ENCODE results near the gene C1QTNF2. TPM values are rescaled to one million over a fixed set of nuclear protein-coding genes. Genes with fewer than 3 reads are reported as not detected.

C1QTNF2 gene
- total RNA-seq, 2 donors from 2014 or later = not detected

- WGBS, 2 experiments (ENCODE audit: insufficient coverage in 1 of 2, insufficient read length in 1 of 2) = 94 to 96% methylated on average over 2 of the region's 2 CpGs
- TF ChIP-seq CTCF (conservative IDR thresholded peaks at IDR 0.05) = no peak
- no peaks in the 10 kb centered on the region for H3K9me3 Mint-ChIP-seq
These were observed 43.4 kb downstream of the C1QTNF2 start for GRCh38 chr5:160326981-160327380.

GRCh38 chr5:160325716-160326115, 44.7 kb downstream of the C1QTNF2 start:
- no peak for TF ChIP-seq CTCF (conservative IDR thresholded peaks at IDR 0.05)

More at GRCh38 chr5:160326981-160327380, 43.4 kb downstream of the C1QTNF2 start:
- Mint-ChIP-seq H3K27me3 (ENCODE audit: insufficient read depth) (no peaks in the 10 kb centered on the region), H3K4me1 (peaks cover 9% of the 10 kb centered on the region), H3K27ac (no peak overlapping the region), H3K4me3 (no peak overlapping the region), H3K36me3 (ENCODE audit: low read depth) (no peaks in the 10 kb centered on the region)
- Histone ChIP-seq H3K9me3 (ENCODE audit: control insufficient read depth, low read length) (no peaks in the 10 kb centered on the region), H3K4me1 (ENCODE audit: control insufficient read depth, insufficient read depth, low read length) (no peaks in the 10 kb centered on the region), H3K36me3 (ENCODE audit: control insufficient read depth, insufficient read depth, low read length) (no peaks in the 10 kb centered on the region), H3K27me3 (ENCODE audit: control insufficient read depth, insufficient read depth, low read length, poor library complexity, severe bottlenecking) (no peaks in the 10 kb centered on the region), H3K9ac (ENCODE audit: extremely low read depth, low read length, poor library complexity, severe bottlenecking) (no peak overlapping the region), H3K4me3 (ENCODE audit: low read length) (no peak overlapping the region), H3K27ac (ENCODE audit: low read depth, low read length) (no peak overlapping the region)
- no peak for DNase-seq

GRCh38 chr5:160324886-160325285, 45.5 kb downstream of the C1QTNF2 start:
- H3K27me3 Mint-ChIP-seq (ENCODE audit: insufficient read depth) = no peaks in the 10 kb centered on the region
- 76% methylated on average over 2 of the region's 2 CpGs; no CpG with 5 or more reads in 1 of the 2 experiments for WGBS, 2 experiments (ENCODE audit: insufficient coverage in 1 of 2, insufficient read length in 1 of 2)
- Histone ChIP-seq H3K9me3 (ENCODE audit: control insufficient read depth, low read length) (no peaks in the 10 kb centered on the region), H3K4me1 (ENCODE audit: control insufficient read depth, insufficient read depth, low read length) (peaks cover 4% of the 10 kb centered on the region), H3K9ac (ENCODE audit: extremely low read depth, low read length, poor library complexity, severe bottlenecking) (no peak overlapping the region), H3K27ac (ENCODE audit: low read depth, low read length) (no peak overlapping the region), H3K27me3 (ENCODE audit: control insufficient read depth, insufficient read depth, low read length, poor library complexity, severe bottlenecking) (no peaks in the 10 kb centered on the region), H3K4me3 (ENCODE audit: low read length) (no peak overlapping the region), H3K36me3 (ENCODE audit: control insufficient read depth, insufficient read depth, low read length) (no peaks in the 10 kb centered on the region)
- no peak overlapping the region for H3K27ac Mint-ChIP-seq
- TF ChIP-seq CTCF (conservative IDR thresholded peaks at IDR 0.05) = no peak
- no peaks in the 10 kb centered on the region for H3K36me3 Mint-ChIP-seq (ENCODE audit: low read depth)
- H3K9me3 Mint-ChIP-seq = no peaks in the 10 kb centered on the region
- no peak overlapping the region for H3K4me3 Mint-ChIP-seq
- no peak for DNase-seq
- H3K4me1 Mint-ChIP-seq = peaks cover 20% of the 10 kb centered on the region

More at GRCh38 chr5:160325716-160326115, 44.7 kb downstream of the C1QTNF2 start:
- H3K4me3 ChIP-seq (ENCODE audit: low read length) = no peak overlapping the region
- DNase-seq = no peak
- 93 to 94% methylated on average over 2 of the region's 2 CpGs for WGBS, 2 experiments (ENCODE audit: insufficient coverage in 1 of 2, insufficient read length in 1 of 2)
- no peaks in the 10 kb centered on the region for H3K27me3 Mint-ChIP-seq (ENCODE audit: insufficient read depth)
- H3K4me3 Mint-ChIP-seq = no peak overlapping the region
- no peaks in the 10 kb centered on the region for H3K36me3 ChIP-seq (ENCODE audit: control insufficient read depth, insufficient read depth, low read length)
- H3K4me1 Mint-ChIP-seq = peaks cover 20% of the 10 kb centered on the region
- H3K27me3 ChIP-seq (ENCODE audit: control insufficient read depth, insufficient read depth, low read length, poor library complexity, severe bottlenecking) = no peaks in the 10 kb centered on the region
- no peak overlapping the region for H3K9ac ChIP-seq (ENCODE audit: extremely low read depth, low read length, poor library complexity, severe bottlenecking)
- no peaks in the 10 kb centered on the region for H3K9me3 ChIP-seq (ENCODE audit: control insufficient read depth, low read length)
- peaks cover 4% of the 10 kb centered on the region for H3K4me1 ChIP-seq (ENCODE audit: control insufficient read depth, insufficient read depth, low read length)
- H3K27ac ChIP-seq (ENCODE audit: low read depth, low read length) = no peak overlapping the region
- no peaks in the 10 kb centered on the region for H3K9me3 Mint-ChIP-seq
- H3K27ac Mint-ChIP-seq = no peak overlapping the region
- H3K36me3 Mint-ChIP-seq (ENCODE audit: low read depth) = no peaks in the 10 kb centered on the region

All from endodermal cell (in vitro differentiated cells).